Activated CD4-positive, alpha-beta memory T cell treated with anti-CD3 and anti-CD28 coated beads, Interleukin-2, amount 10 ng/mL, durations not matched to agents 7 days and 5 days (primary cell): Measurements from ENCODE around the gene PPP1R12A. TPM values are rescaled to one million over a fixed set of nuclear protein-coding genes. Genes with fewer than 3 reads are reported as not detected.
"Not testable (repeated sequence)": the region's sequence is repeated elsewhere in the genome, so short reads cannot be mapped to it uniquely, and the experiment has no call there.

Experiments used
- CTCF ChIA-PET: fragments of 350-600 bp; sonication (Branson Sonifier 250); formaldehyde crosslinking; loops from one replicate; lab custom pipeline; 2021; ENCODE audit warnings: antibody characterized with exemption, inconsistent platforms; lab: Charles Lee
- POLR2A ChIA-PET: fragments of 350-600 bp; sonication (Branson Sonifier 250); formaldehyde crosslinking; loops from one replicate; lab custom pipeline; 2021; ENCODE audit warnings: antibody characterized with exemption; lab: Charles Lee
- DNase-seq: peaks from one replicate; pipeline ENCODE4 v3.0.0-alpha.2; 2020
- H3K27ac Mint-ChIP-seq: one replicate; pipeline ENCODE4 v1.8.0; 2021; ENCODE audit warnings: mild to moderate bottlenecking, mixed read lengths
- H3K27me3 Mint-ChIP-seq: one replicate; pipeline ENCODE4 v1.8.0; 2021; ENCODE audit warnings: mixed read lengths
- H3K36me3 Mint-ChIP-seq: one replicate; pipeline ENCODE4 v1.8.0; 2021; ENCODE audit warnings: low read depth, mixed read lengths
- H3K4me1 Mint-ChIP-seq: one replicate; pipeline ENCODE4 v1.8.0; 2021; ENCODE audit warnings: mixed read lengths
- H3K4me3 Mint-ChIP-seq: one replicate; pipeline ENCODE4 v1.8.0; 2021; ENCODE audit warnings: mild to moderate bottlenecking, mixed read lengths
- H3K9me3 Mint-ChIP-seq: one replicate; pipeline ENCODE4 v1.8.0; 2021; ENCODE audit warnings: mixed read lengths
- total RNA-seq, 2 experiments: library from RNA; stranded (reverse); gene quantifications; one replicate each; pipeline ENCODE4 v1.2.3, GENCODE V29; 2021

Gene PPP1R12A
- total RNA-seq, 2 experiments from 2014 or later: 114 to 115 TPM

DNA sequence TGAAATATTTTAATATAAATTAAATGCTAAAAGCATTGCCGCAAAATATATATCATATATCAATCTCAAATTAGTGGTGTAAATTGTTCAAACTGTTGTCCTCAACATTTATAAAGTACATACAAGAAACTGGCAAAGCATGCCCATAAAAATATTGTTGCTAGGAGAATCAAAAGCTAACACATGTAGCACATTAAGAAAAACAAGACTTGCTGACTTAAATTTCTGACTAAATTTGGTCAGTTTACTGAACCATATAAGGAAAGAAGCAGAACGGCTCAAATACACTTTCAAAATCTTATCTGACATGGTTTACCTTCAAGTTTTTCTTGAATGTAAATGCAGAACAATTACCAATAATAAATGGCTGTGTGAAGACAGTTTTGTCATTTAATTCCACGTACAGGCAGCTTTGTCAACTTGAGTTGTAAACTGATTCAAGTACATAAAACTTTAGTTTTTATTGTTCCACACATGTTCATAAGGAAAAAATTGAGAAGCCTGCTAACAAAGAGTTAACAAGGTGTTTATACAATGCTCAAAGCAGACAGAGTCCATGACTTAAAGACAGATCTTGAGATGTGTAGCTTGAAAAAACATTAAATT, 50.4 kb downstream of the PPP1R12A start:
- no peak for DNase-seq
- Mint-ChIP-seq H3K4me1 (peaks cover 50% of the 10 kb centered on the region), H3K9me3 (no peaks in the 10 kb centered on the region), H3K36me3 (peaks cover 23% of the 10 kb centered on the region), H3K27me3 (no peaks in the 10 kb centered on the region), H3K27ac (no peak overlapping the region), H3K4me3 (no peak overlapping the region)
- POLR2A ChIA-PET: no interaction called here
- CTCF ChIA-PET: no interaction called here

DNA sequence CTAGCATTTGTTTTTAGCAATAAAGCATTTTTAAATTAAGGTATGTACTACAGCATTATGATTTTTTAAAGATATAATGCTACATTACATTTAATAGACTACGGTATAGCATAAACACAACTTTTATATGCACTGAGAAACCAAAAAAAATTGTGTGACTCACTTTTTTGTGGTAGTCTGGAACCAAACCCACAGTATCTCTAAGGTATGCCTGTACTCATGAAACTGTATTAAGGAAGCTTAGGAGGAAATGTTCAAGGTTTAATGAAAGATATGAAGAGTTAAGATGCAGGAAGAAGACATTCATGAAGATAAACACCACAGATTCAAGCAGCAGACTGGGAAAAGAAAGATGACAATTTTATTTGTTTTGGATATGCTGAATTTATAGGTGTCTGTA, 51.7 kb downstream of the PPP1R12A start:
- Mint-ChIP-seq H3K27me3 (no peaks in the 10 kb centered on the region), H3K36me3 (peaks cover 33% of the 10 kb centered on the region), H3K9me3 (no peaks in the 10 kb centered on the region), H3K4me3 (no peak overlapping the region), H3K4me1 (peaks cover 49% of the 10 kb centered on the region), H3K27ac (no peak overlapping the region)
- DNase-seq: no peak
- ChIA-PET POLR2A (interaction anchor here (0.8 kb wide), 1 partner anchor 12 kb away, joined by 3 read pairs; no protein-coding TSS in a partner anchor), CTCF (no interaction called here)

DNA sequence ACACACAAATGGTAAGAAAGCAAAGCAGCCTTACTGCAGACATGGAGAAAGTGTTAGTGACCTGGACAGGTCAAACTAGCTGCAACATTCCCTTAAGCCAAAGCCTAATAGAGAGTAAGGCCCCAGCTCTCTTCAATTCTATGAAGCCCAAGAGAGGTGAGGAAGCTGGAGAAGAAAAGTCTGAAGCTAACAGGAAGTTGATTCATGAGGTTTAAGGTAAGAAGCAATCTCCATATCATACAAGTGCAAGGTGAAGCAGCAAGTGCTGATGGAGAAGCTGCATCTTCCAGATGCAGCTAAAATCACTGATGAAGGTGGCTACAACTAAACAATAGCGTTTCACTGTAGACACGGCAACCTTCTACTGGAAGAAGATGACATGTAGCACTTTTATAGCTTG, 53.5 kb downstream of the PPP1R12A start:
- ChIA-PET CTCF (no interaction called here), POLR2A (no interaction called here)
- no peaks in the 10 kb centered on the region for H3K27me3 Mint-ChIP-seq
- H3K4me1 Mint-ChIP-seq: peaks cover 38% of the 10 kb centered on the region
- H3K27ac Mint-ChIP-seq: no peak overlapping the region
- peaks cover 40% of the 10 kb centered on the region for H3K36me3 Mint-ChIP-seq
- no peak for DNase-seq
- H3K4me3 Mint-ChIP-seq: no peak overlapping the region
- no peaks in the 10 kb centered on the region for H3K9me3 Mint-ChIP-seq

DNA sequence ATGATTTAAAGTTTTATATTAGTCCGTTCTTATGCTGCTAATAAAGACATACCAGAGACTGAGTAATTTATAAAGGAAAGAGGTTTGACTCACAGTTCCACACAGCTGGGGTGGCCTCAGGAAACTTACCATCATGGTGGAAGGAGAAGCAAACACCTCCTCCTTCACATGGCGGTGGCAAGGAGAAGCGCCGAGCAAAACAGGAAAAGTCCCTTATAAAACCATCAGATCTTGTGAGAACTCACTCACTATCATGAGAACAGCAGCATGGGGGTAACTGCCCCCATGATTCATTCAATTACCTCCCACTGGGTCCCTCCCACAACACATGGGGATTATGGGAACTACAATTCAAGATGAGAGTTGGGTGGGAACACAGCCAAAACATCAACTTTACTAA, 56.4 kb downstream of the PPP1R12A start:
- peaks cover 47% of the 10 kb centered on the region for H3K36me3 Mint-ChIP-seq
- H3K27me3 Mint-ChIP-seq, CTCF ChIA-PET, H3K27ac Mint-ChIP-seq, H3K9me3 Mint-ChIP-seq, DNase-seq, H3K4me3 Mint-ChIP-seq, POLR2A ChIA-PET: not testable (repeated sequence)
- H3K4me1 Mint-ChIP-seq: peaks cover 35% of the 10 kb centered on the region

DNA sequence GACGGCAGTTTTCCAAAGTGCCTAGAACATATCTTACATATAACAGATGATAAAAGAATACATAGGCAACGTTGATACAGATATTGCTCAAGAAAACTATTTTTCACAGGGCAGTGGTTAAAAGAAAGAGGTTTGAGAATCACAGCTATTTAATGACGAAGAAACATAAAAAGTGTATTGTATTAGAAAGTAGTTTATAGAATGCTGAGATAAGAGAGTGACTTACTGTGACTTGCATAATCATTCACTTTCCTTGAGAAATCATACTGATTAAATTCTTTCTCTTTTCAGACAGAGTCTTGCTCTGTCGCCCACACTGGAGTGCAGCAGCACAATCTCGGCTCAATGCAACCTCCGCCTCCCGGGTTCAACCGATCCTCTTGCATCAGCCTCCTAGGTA, 57.7 kb downstream of the PPP1R12A start:
- CTCF ChIA-PET: no interaction called here
- no peaks in the 10 kb centered on the region for H3K9me3 Mint-ChIP-seq
- peaks cover 27% of the 10 kb centered on the region for H3K4me1 Mint-ChIP-seq
- POLR2A ChIA-PET: no interaction called here
- no peaks in the 10 kb centered on the region for H3K27me3 Mint-ChIP-seq
- no peak for DNase-seq
- peaks cover 51% of the 10 kb centered on the region for H3K36me3 Mint-ChIP-seq
- no peak overlapping the region for H3K4me3 Mint-ChIP-seq
- no peak overlapping the region for H3K27ac Mint-ChIP-seq

DNA sequence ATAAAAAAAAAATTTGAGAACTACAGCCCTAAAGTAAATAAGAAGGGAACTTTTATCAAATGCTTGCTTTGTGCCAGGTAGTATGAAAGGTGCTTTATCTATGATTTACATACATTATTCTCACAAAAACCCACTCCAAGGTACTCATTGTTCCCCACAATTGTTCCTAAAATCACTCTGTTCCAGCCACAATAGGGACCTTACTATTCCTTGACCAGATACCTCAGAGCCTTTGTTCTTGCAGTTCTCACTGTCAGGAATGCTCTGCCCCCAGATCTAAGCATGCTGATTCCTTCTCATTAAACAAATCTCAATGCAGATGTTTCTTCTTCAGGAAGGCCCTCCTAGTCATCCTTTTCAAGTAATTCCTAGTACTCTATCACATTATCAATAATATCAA, 60.2 kb downstream of the PPP1R12A start:
- POLR2A ChIA-PET: no interaction called here
- no peak for DNase-seq
- CTCF ChIA-PET: no interaction called here
- Mint-ChIP-seq H3K4me1 (peaks cover 12% of the 10 kb centered on the region), H3K27me3 (no peaks in the 10 kb centered on the region), H3K9me3 (no peaks in the 10 kb centered on the region), H3K27ac (no peak overlapping the region), H3K36me3 (peaks cover 57% of the 10 kb centered on the region), H3K4me3 (no peak overlapping the region)

DNA sequence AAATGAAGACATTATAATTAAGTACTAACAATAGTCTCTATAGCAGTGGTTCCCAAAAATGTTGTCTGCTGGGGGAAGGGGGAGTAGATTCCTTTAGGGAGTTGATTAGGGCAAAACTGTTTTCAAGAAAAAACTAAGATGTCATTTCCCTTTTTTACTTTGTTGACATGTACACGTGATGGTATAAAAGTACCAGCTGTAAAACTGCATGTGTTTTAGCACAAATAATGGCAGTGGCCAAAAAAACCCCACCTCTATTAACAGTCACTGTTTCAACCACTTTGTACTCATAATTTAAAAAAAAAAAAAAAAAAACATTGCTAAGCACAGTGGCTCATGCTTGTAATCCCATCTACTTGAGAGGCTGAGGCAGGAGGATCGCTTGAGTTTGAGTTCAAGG, 61.7 kb downstream of the PPP1R12A start:
- ChIA-PET CTCF (no interaction called here), POLR2A (no interaction called here)
- Mint-ChIP-seq H3K27ac (no peak overlapping the region), H3K27me3 (no peaks in the 10 kb centered on the region), H3K36me3 (peaks cover 58% of the 10 kb centered on the region), H3K4me1 (peaks cover 12% of the 10 kb centered on the region), H3K9me3 (no peaks in the 10 kb centered on the region), H3K4me3 (no peak overlapping the region)
- no peak for DNase-seq

DNA sequence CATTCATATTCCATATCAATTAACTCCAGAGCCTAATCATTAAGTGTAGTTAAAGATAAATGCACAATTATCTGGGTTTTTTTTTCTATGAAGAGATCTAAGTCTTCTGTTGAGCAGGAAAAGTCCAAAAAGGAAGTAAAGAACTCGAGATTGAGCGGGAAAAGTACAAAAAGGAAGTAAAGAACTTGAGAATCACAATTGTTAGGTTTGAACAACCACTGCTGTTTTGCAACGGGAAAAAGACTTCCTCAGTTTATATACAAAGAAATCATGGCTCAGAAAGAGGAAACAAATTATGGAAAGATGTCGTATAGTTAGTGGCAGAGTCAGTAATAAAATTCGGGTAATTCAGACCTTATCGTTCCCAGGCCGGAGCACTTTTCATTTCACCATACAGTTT, 63.3 kb downstream of the PPP1R12A start:
- Mint-ChIP-seq H3K36me3 (peaks cover 68% of the 10 kb centered on the region), H3K27ac (no peak overlapping the region), H3K4me3 (no peak overlapping the region), H3K4me1 (peaks cover 12% of the 10 kb centered on the region), H3K27me3 (no peaks in the 10 kb centered on the region), H3K9me3 (peaks cover 3% of the 10 kb centered on the region)
- CTCF ChIA-PET: no interaction called here
- POLR2A ChIA-PET: no interaction called here
- DNase-seq: no peak

DNA sequence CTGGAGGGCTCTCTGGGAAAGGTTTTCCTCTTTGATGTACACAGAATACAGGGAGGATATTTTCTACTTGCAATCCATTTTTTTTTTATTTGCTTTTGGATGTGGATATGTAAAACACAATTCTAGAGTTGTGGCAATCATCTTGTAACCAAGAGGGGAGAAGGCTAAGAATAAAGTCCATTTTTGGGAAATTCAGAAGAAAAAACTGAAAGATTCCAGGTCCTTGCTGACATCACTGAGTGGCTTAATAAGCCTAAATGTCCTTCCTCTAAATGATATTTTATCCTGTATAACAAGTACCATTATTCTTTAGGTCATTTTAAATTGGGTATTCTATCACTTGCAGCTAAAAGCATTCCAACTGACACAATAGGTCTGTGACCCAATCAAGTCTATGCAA, 64.0 kb downstream of the PPP1R12A start:
- Mint-ChIP-seq H3K9me3 (peaks cover 7% of the 10 kb centered on the region), H3K4me3 (no peak overlapping the region), H3K27ac (no peak overlapping the region), H3K36me3 (peaks cover 68% of the 10 kb centered on the region), H3K27me3 (no peaks in the 10 kb centered on the region), H3K4me1 (peaks cover 6% of the 10 kb centered on the region)
- CTCF ChIA-PET: no interaction called here
- POLR2A ChIA-PET: no interaction called here
- no peak for DNase-seq

DNA sequence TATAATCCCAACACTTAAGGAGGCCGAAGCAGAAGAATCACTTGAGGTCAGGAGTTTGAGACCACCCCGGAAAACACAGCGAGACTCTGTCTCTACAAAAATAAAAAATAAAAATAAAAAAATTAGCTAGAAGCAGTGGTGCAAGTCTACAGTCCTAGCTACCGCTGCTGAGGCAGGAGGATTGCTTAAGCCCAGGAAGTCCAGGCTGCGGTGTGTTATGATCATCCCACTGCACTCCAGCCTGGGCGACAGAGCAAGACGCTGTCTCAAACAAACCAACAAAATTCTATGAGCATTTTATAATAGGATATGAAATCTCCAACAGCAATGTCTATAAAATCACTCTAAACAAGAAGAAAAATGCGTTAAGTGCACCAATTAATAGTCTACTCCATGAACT, 75.3 kb downstream of the PPP1R12A start:
- Mint-ChIP-seq H3K4me3 (no peak overlapping the region), H3K27me3 (no peaks in the 10 kb centered on the region), H3K9me3 (peaks cover 23% of the 10 kb centered on the region), H3K36me3 (peaks cover 68% of the 10 kb centered on the region), H3K4me1 (peaks cover 7% of the 10 kb centered on the region), H3K27ac (no peak overlapping the region)
- ChIA-PET CTCF (interaction anchor here (0.7 kb wide), 2 partner anchors 27 to 106 kb away, joined by 3 to 4 read pairs; no protein-coding TSS in a partner anchor), POLR2A (no interaction called here)
- DNase-seq: no peak

DNA sequence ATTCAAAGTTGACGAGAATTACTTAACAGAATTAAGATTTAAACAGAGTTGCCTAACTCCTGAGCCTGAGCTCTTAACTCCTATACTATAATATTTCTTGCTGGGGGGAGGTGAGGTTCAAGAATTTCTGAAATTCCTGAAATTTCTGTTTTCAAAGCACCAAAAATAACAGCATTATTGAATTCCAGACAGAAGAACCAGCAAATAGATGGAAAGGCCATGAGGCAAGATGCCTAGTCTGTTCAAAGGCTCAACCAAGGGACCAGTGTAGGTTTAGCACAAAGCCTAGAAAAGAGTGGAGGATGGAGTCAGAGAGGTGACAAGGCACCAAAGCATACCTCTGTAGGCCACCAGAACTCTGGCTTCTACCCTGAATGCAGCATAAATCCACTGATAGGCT, 76.4 kb downstream of the PPP1R12A start:
- Mint-ChIP-seq H3K4me1 (peaks cover 1% of the 10 kb centered on the region), H3K27me3 (no peaks in the 10 kb centered on the region), H3K4me3 (no peak overlapping the region), H3K27ac (no peak overlapping the region), H3K36me3 (peaks cover 63% of the 10 kb centered on the region), H3K9me3 (peaks cover 20% of the 10 kb centered on the region)
- ChIA-PET CTCF (no interaction called here), POLR2A (no interaction called here)
- DNase-seq: no peak

DNA sequence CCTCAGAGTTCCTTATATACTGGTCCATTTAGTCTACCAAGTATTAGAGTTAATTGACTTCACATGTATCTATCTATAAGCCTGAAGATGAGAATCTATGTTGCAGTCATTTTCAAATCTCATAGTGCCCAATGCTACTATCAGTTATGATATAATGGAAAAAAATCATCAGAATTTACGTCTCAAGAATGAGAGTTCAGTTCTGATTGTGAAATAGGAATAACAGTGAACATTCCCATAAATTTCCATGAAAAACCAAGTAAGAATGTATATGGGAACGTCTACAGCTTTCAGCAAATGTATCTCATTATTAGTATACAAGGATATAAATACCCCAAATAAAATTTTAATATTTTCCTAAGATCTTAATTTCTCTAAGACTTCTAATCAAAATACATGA, 77.2 kb downstream of the PPP1R12A start:
- no peak for DNase-seq
- peaks cover 20% of the 10 kb centered on the region for H3K9me3 Mint-ChIP-seq
- H3K27ac Mint-ChIP-seq: no peak overlapping the region
- ChIA-PET POLR2A (no interaction called here), CTCF (no interaction called here)
- H3K27me3 Mint-ChIP-seq: no peaks in the 10 kb centered on the region
- H3K36me3 Mint-ChIP-seq: peaks cover 61% of the 10 kb centered on the region
- H3K4me3 Mint-ChIP-seq: no peak overlapping the region
- H3K4me1 Mint-ChIP-seq: peaks cover 1% of the 10 kb centered on the region

DNA sequence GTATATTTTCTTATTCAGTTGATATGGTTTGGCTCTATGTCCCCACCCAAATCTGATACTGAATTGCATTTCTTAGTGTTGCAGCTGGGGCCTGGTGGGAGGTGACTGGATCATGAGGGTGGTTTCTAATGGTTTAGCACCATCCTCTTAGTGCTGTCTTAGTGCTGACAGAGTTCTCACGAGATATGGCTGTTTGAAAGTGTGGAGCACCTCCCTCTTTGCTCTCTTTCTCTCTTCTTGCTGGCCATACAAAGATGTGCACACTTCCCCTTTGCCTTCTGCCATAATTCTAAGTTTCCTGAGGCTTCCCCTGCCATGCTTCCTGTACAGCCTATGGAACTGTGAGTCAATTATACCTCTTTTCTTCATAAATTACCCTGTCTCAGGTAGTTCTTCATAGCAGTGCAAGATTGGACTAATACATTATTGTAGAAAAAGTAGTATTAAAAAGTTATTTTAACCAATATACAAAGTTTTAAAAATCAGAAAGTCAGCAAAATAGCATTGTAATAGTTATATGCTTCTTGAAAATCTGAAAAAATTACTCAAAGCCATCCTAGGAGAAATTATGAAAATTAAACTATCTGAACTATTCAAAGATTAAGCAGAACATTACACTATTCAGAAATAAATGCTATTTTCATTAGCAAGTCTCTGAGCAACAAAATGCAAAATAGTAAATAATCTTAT, 84.1 kb downstream of the PPP1R12A start:
- CTCF ChIA-PET: no interaction called here
- Mint-ChIP-seq H3K36me3 (peaks cover 49% of the 10 kb centered on the region), H3K4me3 (no peak overlapping the region), H3K4me1 (peaks cover 30% of the 10 kb centered on the region), H3K27me3 (no peaks in the 10 kb centered on the region), H3K27ac (no peak overlapping the region), H3K9me3 (peaks cover 19% of the 10 kb centered on the region)
- no peak for DNase-seq
- POLR2A ChIA-PET: no interaction called here

DNA sequence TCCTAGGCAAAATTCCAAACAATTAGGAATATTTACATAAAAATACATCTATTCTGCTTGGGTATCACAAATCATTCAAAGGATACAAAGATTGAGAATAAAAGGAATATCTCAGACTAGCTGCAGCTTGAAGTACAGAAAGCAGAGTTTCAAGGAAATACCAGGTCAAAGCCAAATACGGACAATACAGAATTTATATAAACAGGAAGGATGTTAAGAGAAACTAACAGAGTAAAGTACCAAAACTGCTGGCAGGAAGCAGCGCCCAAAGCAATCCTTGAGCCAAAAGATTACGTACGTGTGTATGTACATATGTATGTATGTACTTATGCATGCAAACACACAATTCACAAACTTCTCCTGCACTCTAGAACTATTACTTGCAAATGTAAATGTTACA, 86.6 kb downstream of the PPP1R12A start:
- H3K9me3 Mint-ChIP-seq: peaks cover 19% of the 10 kb centered on the region
- peak overlapping the region; percentile 67 for H3K27ac Mint-ChIP-seq
- POLR2A ChIA-PET: interaction anchor here (0.6 kb wide), 1 partner anchor 86 kb away, joined by 3 read pairs; the partner anchor contains the start of gene PPP1R12A
- H3K27me3 Mint-ChIP-seq: no peaks in the 10 kb centered on the region
- CTCF ChIA-PET: no interaction called here
- peaks cover 41% of the 10 kb centered on the region for H3K4me1 Mint-ChIP-seq
- H3K36me3 Mint-ChIP-seq: peaks cover 51% of the 10 kb centered on the region
- no peak overlapping the region for H3K4me3 Mint-ChIP-seq
- DNase-seq: peak; percentile 25
